GM12878 (cell line): Measurements from ENCODE around the gene BANP. TPM values are rescaled to one million over a fixed set of nuclear protein-coding genes. Genes with fewer than 3 reads are reported as not detected.
"Not testable (repeated sequence)": the region's sequence is repeated elsewhere in the genome, so short reads cannot be mapped to it uniquely, and the experiment has no call there.

Experiments
- ATAC-seq: fragments of 200-7000 bp; cut with Tn5 transposase; 3 replicates; pipeline ENCODE4 v1.9.1; 2020; ENCODE audit warnings: mild to moderate bottlenecking, moderate library complexity
- BruUV-seq: library from RNA; stranded (reverse); fragments of 400-500 nt; replicated peaks from 2 replicates; lab custom pipeline; 2021; lab: Mats Ljungman, UMichigan
- CTCF ChIA-PET: fragments of 300-600 bp; sonication (Branson Sonifier 250); formaldehyde crosslinking; extraction: SDS; loops from one replicate; lab custom pipeline; 2021; ENCODE audit warnings: inconsistent platforms; lab: Yijun Ruan, JAX
- POLR2A ChIA-PET: fragments of 350-600 bp; formaldehyde crosslinking; extraction: SDS; loops from one replicate; lab custom pipeline; 2021; ENCODE audit warnings: inconsistent platforms; lab: Charles Lee
- RAD21 ChIA-PET: fragments of 300-600 bp; sonication (Branson Sonifier 250); formaldehyde crosslinking; loops from one replicate; lab custom pipeline; 2023; ENCODE audit warnings: antibody characterized with exemption; ENCODE audit not compliant: unreplicated experiment; lab: Charles Lee
- SMC1A ChIA-PET: fragments of 300-600 bp; sonication (Branson Sonifier 250); formaldehyde crosslinking; loops from one replicate; lab custom pipeline; 2023; ENCODE audit not compliant: unreplicated experiment, uncharacterized antibody; lab: Charles Lee
- DNase-seq: peaks from one replicate; pipeline ENCODE4 v3.0.0-alpha.2; 2011; ENCODE audit warnings: low read depth, low spot score
- FAIRE-seq: peaks from 3 replicates; lab custom pipeline; 2011; peaks lifted over from hg19 to GRCh38; lab: Jason Lieb, UNC
- H2AFZ ChIP-seq: 2 replicates; pipeline ENCODE4 v1.6.0; 2011; ENCODE audit warnings: low read depth, low read length, control low read depth; ENCODE audit not compliant: control insufficient read depth
- H3K27ac ChIP-seq: 2 replicates; pipeline ENCODE4 v1.5.1; 2011; ENCODE audit warnings: control low read depth; ENCODE audit not compliant: control insufficient read depth, insufficient read depth
- H3K27me3 ChIP-seq, 2 experiments: replicated peaks in 1 of 2; 2 replicates each; pipeline versions ENCODE4 v1.6.0 to v1.6.1; 2011; ENCODE audit warnings: low read length in 1 of 2; ENCODE audit not compliant: control insufficient read depth in 2 of 2, insufficient read depth in 2 of 2
- H3K36me3 ChIP-seq, 2 experiments: 2 replicates each; pipeline ENCODE4 v1.5.1; 2011; ENCODE audit warnings: low read length in 1 of 2; ENCODE audit not compliant: control insufficient read depth in 2 of 2, insufficient read depth in 2 of 2
- H3K4me1 ChIP-seq: 2 replicates; pipeline ENCODE4 v1.6.1; 2011; ENCODE audit warnings: mild to moderate bottlenecking, low read length, moderate library complexity, mixed read lengths; ENCODE audit not compliant: control insufficient read depth, insufficient read depth
- H3K4me2 ChIP-seq: 2 replicates; pipeline ENCODE4 v1.6.0; 2011; ENCODE audit warnings: control low read depth; ENCODE audit not compliant: control insufficient read depth, insufficient read depth
- H3K4me3 ChIP-seq: fragments of 200-600 bp; sonication (generic); 2 replicates; pipeline ENCODE4 v1.5.1; 2016
- H3K79me2 ChIP-seq: 2 replicates; pipeline ENCODE4 v1.6.0; 2011; ENCODE audit warnings: low read length; ENCODE audit not compliant: control insufficient read depth, insufficient read depth
- H3K9ac ChIP-seq: 2 replicates; pipeline ENCODE4 v1.8.0; 2011; ENCODE audit warnings: low read length, control low read depth, mixed read lengths; ENCODE audit not compliant: control insufficient read depth, insufficient read depth
- H3K9me3 ChIP-seq: replicated peaks from 3 replicates; pipeline ENCODE4 v1.5.1; 2011; ENCODE audit warnings: mild to moderate bottlenecking, low read length; ENCODE audit not compliant: control insufficient read depth, insufficient read depth
- H4K20me1 ChIP-seq: 2 replicates; pipeline ENCODE4 v1.6.0; 2011; ENCODE audit not compliant: control insufficient read depth, insufficient read depth
- BCL3 ChIP-seq: IDR thresholded peaks from 2 replicates; pipeline ENCODE4 v1.6.1; 2011; ENCODE audit warnings: borderline replicate concordance, low read depth, mild to moderate bottlenecking, moderate library complexity, low read length; ENCODE audit not compliant: insufficient read depth, poor library complexity, severe bottlenecking
- BMI1 ChIP-seq: fragments of 450-650 bp; IDR thresholded peaks from 2 replicates; pipeline ENCODE4 v1.6.1; 2016; ENCODE audit warnings: mild to moderate bottlenecking, moderate library complexity, borderline replicate concordance
- CBFB ChIP-seq: IDR thresholded peaks from 2 replicates; pipeline ENCODE4 v1.6.1; 2016; ENCODE audit warnings: antibody characterized with exemption, low read depth
- CEBPB ChIP-seq, 2 experiments: fragments of 150-350 bp in 1 of 2; IDR thresholded peaks; 2 replicates each; pipeline ENCODE4 v1.6.1; 2012 to 2014; ENCODE audit warnings: low read depth in 2 of 2, low read length in 2 of 2, borderline replicate concordance in 1 of 2, inconsistent platforms in 1 of 2
- GABPA ChIP-seq: IDR thresholded peaks from 2 replicates; pipeline ENCODE4 v1.6.1; 2014; ENCODE audit warnings: antibody characterized with exemption, low read depth, mild to moderate bottlenecking, inconsistent platforms
- IRF3 ChIP-seq: fragments of 450-650 bp; IDR thresholded peaks from 2 replicates; pipeline ENCODE4 v1.6.1; 2014; ENCODE audit warnings: mild to moderate bottlenecking
- MEF2A ChIP-seq: IDR thresholded peaks from 2 replicates; pipeline ENCODE4 v1.6.1; 2011; ENCODE audit warnings: low read depth, mild to moderate bottlenecking, low read length, moderate library complexity; ENCODE audit not compliant: insufficient read depth
- MLLT1 ChIP-seq: fragments of 450-650 bp; IDR thresholded peaks from 2 replicates; pipeline ENCODE4 v1.6.1; 2016; ENCODE audit warnings: mild to moderate bottlenecking
- PAX5 ChIP-seq: IDR thresholded peaks from 2 replicates; pipeline ENCODE4 v1.6.1; 2011; ENCODE audit warnings: low read depth, low read length, borderline replicate concordance
- SMC3 ChIP-seq: IDR thresholded peaks from 2 replicates; pipeline ENCODE4 v1.6.1; 2011; ENCODE audit warnings: low read length, improper control_type of control experiment, borderline replicate concordance
- SUPT20H ChIP-seq: IDR thresholded peaks from 2 replicates; pipeline ENCODE4 v1.6.1; 2011; ENCODE audit warnings: low read depth, mild to moderate bottlenecking, low read length, moderate library complexity, borderline replicate concordance; ENCODE audit not compliant: control insufficient read depth
- WRNIP1 ChIP-seq: IDR thresholded peaks from 2 replicates; pipeline ENCODE4 v1.6.1; 2011; ENCODE audit warnings: low read depth, low read length, improper control_type of control experiment, borderline replicate concordance
- ZNF274 ChIP-seq: IDR thresholded peaks from one replicate; pipeline ENCODE4 v1.8.0; 2011; ENCODE audit not compliant: insufficient read length, insufficient read depth
- WGBS: methylation state at CpG from one replicate; pipeline ENCODE4 v1.1.6; 2016; ENCODE audit warnings: low lambda C conversion rate; ENCODE audit not compliant: insufficient replicate concordance, insufficient coverage; ENCODE audit errors: missing lambda C conversion rate; 5-methylcytosine and 5-hydroxymethylcytosine counted together
- in situ Hi-C: fragments of 300-500 bp; cut with MboI; formaldehyde crosslinking; loops from 9 replicates; pipeline ENCODE4 v1.14.3; 2018; ENCODE audit warnings: mixed read lengths
- intact Hi-C: fragments of 100-400 bp; cut with micrococcal nuclease; formaldehyde crosslinking; loops from one replicate; pipeline ENCODE4 v1.14.2; 2022; ENCODE audit not compliant: unreplicated experiment
- polyA plus RNA-seq, 11 experiments: library from polyadenylated mRNA; depleted of rRNA in 4 of 11; unstranded in 6 of 11; stranded (reverse) in 5 of 11; fragments of >200 nt; fragmentation: Nextera tagmentation in 4 of 11; fragmentation: Illumina TruSeq in 1 of 11; extraction: Ambion mirVana in 4 of 11; extraction: Trizol in 1 of 11; gene quantifications; 1 replicate in 1 of 11; 2 replicates in 10 of 11; pipeline versions ENCODE4 v1.2.1 to v1.2.3, GENCODE V29; 2011 to 2016; ENCODE audit warnings: inconsistent platforms in 2 of 11, missing spikeins in 2 of 11, low read depth in 1 of 11
- total RNA-seq, 4 experiments: library from RNA; depleted of rRNA in 3 of 4; stranded (reverse); fragments of >200 nt in 3 of 4; fragmentation: Illumina TruSeq in 1 of 4; extraction: Trizol in 1 of 4; gene quantifications; 2 replicates each; pipeline versions ENCODE4 v1.2.1 to v1.2.3, GENCODE V29; 2013 to 2021

The BANP gene
- total and polyA plus RNA-seq, 10 of the 15 experiments (the other 5 are each of a cell fraction or from before 2014, with no cell fraction given), result 3.9 to 21.9 (median 12.2) TPM

GRCh38 chr16:88106566-88106965, 155.3 kb downstream of the BANP start:
- H3K4me2 ChIP-seq, FAIRE-seq, ATAC-seq, DNase-seq, H3K27ac ChIP-seq, H3K4me3 ChIP-seq, H3K4me1 ChIP-seq, H3K36me3 ChIP-seq, H3K9me3 ChIP-seq, SMC1A ChIA-PET, H4K20me1 ChIP-seq, intact Hi-C loops, in situ Hi-C loops, RAD21 ChIA-PET, H2AFZ ChIP-seq, H3K79me2 ChIP-seq, H3K27me3 ChIP-seq, H3K9ac ChIP-seq, BruUV-seq, POLR2A ChIA-PET, CTCF ChIA-PET: not testable (repeated sequence)
- WGBS, result 41% methylated on average over 12 of the region's 12 CpGs

GRCh38 chr16:88108762-88109161, 157.5 kb downstream of the BANP start:
- no peak for FAIRE-seq
- H3K4me1 ChIP-seq, result no peaks in the 10 kb centered on the region
- H3K27me3 ChIP-seq, result no peaks in the 10 kb centered on the region
- in situ Hi-C loops (no loop called here), intact Hi-C loops (no loop called here)
- ATAC-seq, result no peak
- no peak overlapping the region for H3K27ac ChIP-seq
- H3K36me3 ChIP-seq, result no peaks in the 10 kb centered on the region
- CTCF ChIA-PET, result no interaction called here
- SMC1A ChIA-PET, result no interaction called here
- 60% methylated on average over 12 of the region's 12 CpGs for WGBS
- H2AFZ ChIP-seq, result no peak overlapping the region
- RAD21 ChIA-PET, result no interaction called here
- H3K9me3 ChIP-seq, result no peaks in the 10 kb centered on the region
- H3K9ac ChIP-seq, result no peak overlapping the region
- DNase-seq, result no peak
- BruUV-seq, result no TSS peak
- TF ChIP-seq MLLT1 (no peak), MEF2A (no peak), PAX5 (no peak), IRF3 (no peak), ZNF274 (no peak), SUPT20H (no peak), SMC3 (no peak), WRNIP1 (no peak), CBFB (no peak), BMI1 (no peak), GABPA (no peak), BCL3 (no peak), CEBPB (IDR thresholded peaks at IDR 0.05; ENCODE audit: borderline replicate concordance in 1 of 2, low read depth in 2 of 2, low read length in 2 of 2) (no peak)
- TF ChIP-seq, all 136 proteins: peak for 0
- Histone ChIP-seq H3K79me2 (no peaks in the 10 kb centered on the region), H3K4me3 (no peak overlapping the region), H4K20me1 (no peaks in the 10 kb centered on the region), H3K4me2 (no peak overlapping the region)
- POLR2A ChIA-PET, result no interaction called here
